ENCODE measurements around the gene RAB40B.

Gene RAB40B

GRCh38 chr17:82696916-82697807 lies 1.3 kb downstream of the RAB40B start:
- Histone ChIP-seq H3K36me3 (replicated peaks) (no peaks in the 10 kb centered on the region), H3K4me3 (ENCODE audit: low read depth, low read length) (peak overlapping the region; percentile 67), H3K27ac (no peak overlapping the region), H3K27me3 (replicated peaks) (no peaks in the 10 kb centered on the region)
- in situ Hi-C loops (cut with HindIII; ENCODE audit: low pct_ligation_motif_present, low sequenced_read_pairs), result no loop called here
- no peak for TF ChIP-seq CTCF (IDR thresholded peaks at IDR 0.05; ENCODE audit: low read depth, low read length, missing control alignments)
- DNase-seq, result no peak

GRCh38 chr17:82696259-82696658 lies 2.2 kb downstream of the RAB40B start:
- Histone ChIP-seq H3K27me3 (replicated peaks) (no peaks in the 10 kb centered on the region), H3K36me3 (replicated peaks) (no peaks in the 10 kb centered on the region), H3K4me3 (ENCODE audit: low read depth, low read length) (no peak overlapping the region), H3K27ac (no peak overlapping the region)
- in situ Hi-C loops (cut with HindIII; ENCODE audit: low pct_ligation_motif_present, low sequenced_read_pairs), result no loop called here
- no peak for DNase-seq
- no peak for TF ChIP-seq CTCF (IDR thresholded peaks at IDR 0.05; ENCODE audit: low read depth, low read length, missing control alignments)

- H3K4me3 ChIP-seq (ENCODE audit: low read depth, low read length), result no peak overlapping the region
- H3K27ac ChIP-seq, result no peak overlapping the region
- no peaks in the 10 kb centered on the region for H3K36me3 ChIP-seq (replicated peaks)
- no peaks in the 10 kb centered on the region for H3K27me3 ChIP-seq (replicated peaks)
- no peak for DNase-seq
- no peak for TF ChIP-seq CTCF (IDR thresholded peaks at IDR 0.05; ENCODE audit: low read depth, low read length, missing control alignments)
- in situ Hi-C loops (cut with HindIII; ENCODE audit: low pct_ligation_motif_present, low sequenced_read_pairs), result no loop called here
Measured at GRCh38 chr17:82694647-82695046, 3.9 kb downstream of the RAB40B start.

- Histone ChIP-seq H3K27ac (no peak overlapping the region), H3K4me3 (ENCODE audit: low read depth, low read length) (no peak overlapping the region), H3K27me3 (replicated peaks) (no peaks in the 10 kb centered on the region), H3K36me3 (replicated peaks) (no peaks in the 10 kb centered on the region)
- no peak for DNase-seq
- in situ Hi-C loops (cut with HindIII; ENCODE audit: low pct_ligation_motif_present, low sequenced_read_pairs), result no loop called here
- TF ChIP-seq CTCF (IDR thresholded peaks at IDR 0.05; ENCODE audit: low read depth, low read length, missing control alignments), result no peak
Measured at GRCh38 chr17:82693168-82693867, 5.2 kb downstream of the RAB40B start.

- DNase-seq, result no peak
- TF ChIP-seq CTCF (IDR thresholded peaks at IDR 0.05; ENCODE audit: low read depth, low read length, missing control alignments), result no peak
- Histone ChIP-seq H3K4me3 (ENCODE audit: low read depth, low read length) (no peak overlapping the region), H3K27me3 (replicated peaks) (no peaks in the 10 kb centered on the region), H3K36me3 (replicated peaks) (no peaks in the 10 kb centered on the region), H3K27ac (no peak overlapping the region)
- in situ Hi-C loops (cut with HindIII; ENCODE audit: low pct_ligation_motif_present, low sequenced_read_pairs), result no loop called here
Measured at GRCh38 chr17:82692268-82692667, 6.2 kb downstream of the RAB40B start.

Measured in brain microvascular endothelial cell (primary cell).